Measurements from ENCODE around the gene HELQ.
"Not testable (repeated sequence)": the region's sequence is repeated elsewhere in the genome, so short reads cannot be mapped to it uniquely, and the experiment has no call there.

Gene HELQ

GRCh38 chr4:83501671-83502070, 46.0 kb upstream of the HELQ start:
- H3K36me3 ChIP-seq (ENCODE audit: control insufficient read depth in 1 of 2, insufficient read depth in 2 of 2, low read depth in 1 of 2, low read length in 2 of 2); H3K9me3 ChIP-seq (ENCODE audit: control insufficient read depth, low read length); H3K4me1 ChIP-seq (ENCODE audit: control insufficient read depth, insufficient read depth, low read depth, low read length); H3K27ac ChIP-seq (ENCODE audit: low read length, poor library complexity, severe bottlenecking); H2BK15ac ChIP-seq (ENCODE audit: low read depth, poor library complexity, severe bottlenecking); H3K23ac ChIP-seq (ENCODE audit: low read length in 2 of 2); H2AFZ ChIP-seq (ENCODE audit: low read depth, low read length); H2BK12ac ChIP-seq (ENCODE audit: low read length in 2 of 2); H3K27me3 ChIP-seq (ENCODE audit: control insufficient read depth in 1 of 2, insufficient read depth in 1 of 2, low read length in 2 of 2); H2BK120ac ChIP-seq (ENCODE audit: low read depth, low read length); H3K9ac ChIP-seq (ENCODE audit: low read length); H3K14ac ChIP-seq (ENCODE audit: low read length in 2 of 2); H2BK5ac ChIP-seq (ENCODE audit: low read depth, low read length, poor library complexity, severe bottlenecking); H4K8ac ChIP-seq (ENCODE audit: low read length); H3K4me2 ChIP-seq (ENCODE audit: low read length, poor library complexity, severe bottlenecking); H2AK5ac ChIP-seq (ENCODE audit: low read length, severe bottlenecking); H3K18ac ChIP-seq (ENCODE audit: low read depth in 1 of 2, low read length in 2 of 2); DNase-seq; H3K4ac ChIP-seq (ENCODE audit: low read depth in 1 of 2, low read length in 2 of 2); H4K91ac ChIP-seq (ENCODE audit: low read length); H3K79me1 ChIP-seq (replicated peaks; ENCODE audit: low read length, poor library complexity, severe bottlenecking); H3K4me3 ChIP-seq (ENCODE audit: insufficient read depth in 1 of 2, low read depth in 1 of 2, low read length in 2 of 2): not testable (repeated sequence)
- WGBS, result 88% methylated on average over 3 of the region's 3 CpGs

GRCh38 chr4:83498187-83498586, 42.6 kb upstream of the HELQ start:
- Histone ChIP-seq H3K18ac (ENCODE audit: low read depth in 1 of 2, low read length in 2 of 2) (no peak overlapping the region), H3K27ac (ENCODE audit: low read length, poor library complexity, severe bottlenecking) (no peak overlapping the region), H2BK12ac (ENCODE audit: low read length in 2 of 2) (no peak overlapping the region), H3K4ac (ENCODE audit: low read depth in 1 of 2, low read length in 2 of 2) (no peak overlapping the region), H2BK15ac (ENCODE audit: low read depth, poor library complexity, severe bottlenecking) (no peak overlapping the region), H3K14ac (ENCODE audit: low read length in 2 of 2) (no peak overlapping the region), H2AFZ (ENCODE audit: low read depth, low read length) (no peak overlapping the region), H3K36me3 (ENCODE audit: control insufficient read depth in 1 of 2, insufficient read depth in 2 of 2, low read depth in 1 of 2, low read length in 2 of 2) (no peaks in the 10 kb centered on the region), H3K9me3 (ENCODE audit: control insufficient read depth, low read length) (no peaks in the 10 kb centered on the region), H2BK120ac (ENCODE audit: low read depth, low read length) (no peak overlapping the region), H3K4me3 (ENCODE audit: insufficient read depth in 1 of 2, low read depth in 1 of 2, low read length in 2 of 2) (no peak overlapping the region), H2AK5ac (ENCODE audit: low read length, severe bottlenecking) (no peak overlapping the region), H3K79me1 (replicated peaks; ENCODE audit: low read length, poor library complexity, severe bottlenecking) (no peaks in the 10 kb centered on the region), H4K91ac (ENCODE audit: low read length) (no peak overlapping the region), H2BK5ac (ENCODE audit: low read depth, low read length, poor library complexity, severe bottlenecking) (no peak overlapping the region), H3K4me2 (ENCODE audit: low read length, poor library complexity, severe bottlenecking) (no peak overlapping the region), H4K8ac (ENCODE audit: low read length) (no peak overlapping the region), H3K9ac (ENCODE audit: low read length) (no peak overlapping the region), H3K23ac (ENCODE audit: low read length in 2 of 2) (no peak overlapping the region), H3K27me3 (ENCODE audit: control insufficient read depth in 1 of 2, insufficient read depth in 1 of 2, low read length in 2 of 2) (no peaks in the 10 kb centered on the region), H3K4me1 (ENCODE audit: control insufficient read depth, insufficient read depth, low read depth, low read length) (no peaks in the 10 kb centered on the region)
- 95% methylated on average over 1 of the region's 1 CpG for WGBS
- DNase-seq, result no peak

GRCh38 chr4:83496085-83496917, 40.7 kb upstream of the HELQ start:
- H3K4me2 ChIP-seq (ENCODE audit: low read length, poor library complexity, severe bottlenecking); H4K91ac ChIP-seq (ENCODE audit: low read length); H3K9ac ChIP-seq (ENCODE audit: low read length); H4K8ac ChIP-seq (ENCODE audit: low read length); H3K23ac ChIP-seq (ENCODE audit: low read length in 2 of 2); H2BK15ac ChIP-seq (ENCODE audit: low read depth, poor library complexity, severe bottlenecking); H2BK5ac ChIP-seq (ENCODE audit: low read depth, low read length, poor library complexity, severe bottlenecking); H3K18ac ChIP-seq (ENCODE audit: low read depth in 1 of 2, low read length in 2 of 2); H3K4ac ChIP-seq (ENCODE audit: low read depth in 1 of 2, low read length in 2 of 2); H3K9me3 ChIP-seq (ENCODE audit: control insufficient read depth, low read length); H2AFZ ChIP-seq (ENCODE audit: low read depth, low read length); H3K14ac ChIP-seq (ENCODE audit: low read length in 2 of 2); H3K36me3 ChIP-seq (ENCODE audit: control insufficient read depth in 1 of 2, insufficient read depth in 2 of 2, low read depth in 1 of 2, low read length in 2 of 2); H3K79me1 ChIP-seq (replicated peaks; ENCODE audit: low read length, poor library complexity, severe bottlenecking); H3K27me3 ChIP-seq (ENCODE audit: control insufficient read depth in 1 of 2, insufficient read depth in 1 of 2, low read length in 2 of 2); DNase-seq; H2AK5ac ChIP-seq (ENCODE audit: low read length, severe bottlenecking); H3K4me1 ChIP-seq (ENCODE audit: control insufficient read depth, insufficient read depth, low read depth, low read length); H2BK120ac ChIP-seq (ENCODE audit: low read depth, low read length); H3K4me3 ChIP-seq (ENCODE audit: insufficient read depth in 1 of 2, low read depth in 1 of 2, low read length in 2 of 2); H3K27ac ChIP-seq (ENCODE audit: low read length, poor library complexity, severe bottlenecking); H2BK12ac ChIP-seq (ENCODE audit: low read length in 2 of 2): not testable (repeated sequence)
- 92% methylated on average over 7 of the region's 8 CpGs for WGBS

- Histone ChIP-seq H3K14ac (ENCODE audit: low read length in 2 of 2) (no peak overlapping the region), H3K4me3 (ENCODE audit: insufficient read depth in 1 of 2, low read depth in 1 of 2, low read length in 2 of 2) (no peak overlapping the region), H4K91ac (ENCODE audit: low read length) (no peak overlapping the region), H3K36me3 (ENCODE audit: control insufficient read depth in 1 of 2, insufficient read depth in 2 of 2, low read depth in 1 of 2, low read length in 2 of 2) (no peaks in the 10 kb centered on the region), H2AK5ac (ENCODE audit: low read length, severe bottlenecking) (no peak overlapping the region), H2AFZ (ENCODE audit: low read depth, low read length) (no peak overlapping the region), H3K4me2 (ENCODE audit: low read length, poor library complexity, severe bottlenecking) (no peak overlapping the region), H3K27me3 (ENCODE audit: control insufficient read depth in 1 of 2, insufficient read depth in 1 of 2, low read length in 2 of 2) (no peaks in the 10 kb centered on the region), H3K27ac (ENCODE audit: low read length, poor library complexity, severe bottlenecking) (no peak overlapping the region), H4K8ac (ENCODE audit: low read length) (no peak overlapping the region), H3K4me1 (ENCODE audit: control insufficient read depth, insufficient read depth, low read depth, low read length) (no peaks in the 10 kb centered on the region), H2BK120ac (ENCODE audit: low read depth, low read length) (no peak overlapping the region), H3K18ac (ENCODE audit: low read depth in 1 of 2, low read length in 2 of 2) (no peak overlapping the region), H3K4ac (ENCODE audit: low read depth in 1 of 2, low read length in 2 of 2) (no peak overlapping the region), H2BK15ac (ENCODE audit: low read depth, poor library complexity, severe bottlenecking) (no peak overlapping the region), H3K79me1 (replicated peaks; ENCODE audit: low read length, poor library complexity, severe bottlenecking) (no peaks in the 10 kb centered on the region), H3K9ac (ENCODE audit: low read length) (no peak overlapping the region), H2BK12ac (ENCODE audit: low read length in 2 of 2) (no peak overlapping the region), H3K9me3 (ENCODE audit: control insufficient read depth, low read length) (no peaks in the 10 kb centered on the region), H3K23ac (ENCODE audit: low read length in 2 of 2) (no peak overlapping the region), H2BK5ac (ENCODE audit: low read depth, low read length, poor library complexity, severe bottlenecking) (no peak overlapping the region)
- WGBS, result no CpG with 5 or more reads among the region's 1 CpG
- peak; percentile 53 for DNase-seq
Measured at GRCh38 chr4:83490876-83491450, 35.3 kb upstream of the HELQ start.

Data from mesenchymal stem cell (in vitro differentiated cells and primary cell).